ENCODE results near the gene CDT1.
"Not testable (repeated sequence)": the region's sequence is repeated elsewhere in the genome, so short reads cannot be mapped to it uniquely, and the experiment has no call there.

The CDT1 gene

GRCh38 chr16:88784074-88784855, 19.3 kb upstream of the CDT1 start:
- peak; percentile 46 for DNase-seq

- no peak for DNase-seq
Observed at GRCh38 chr16:88784856-88785105, 18.8 kb upstream of the CDT1 start.

GRCh38 chr16:88785106-88785924, 18.3 kb upstream of the CDT1 start, which contains the start of gene PIEZO1:
PIEZO1 (minus strand) TSS chr16:88785220; CDS start chr16:88784964, 256 bp downstream.
- peak; percentile 72 for DNase-seq

GRCh38 chr16:88787579-88788314, 15.8 kb upstream of the CDT1 start:
- DNase-seq = no peak

GRCh38 chr16:88788749-88789148, 14.8 kb upstream of the CDT1 start:
- not testable (repeated sequence) for DNase-seq

GRCh38 chr16:88789594-88789993, 14.0 kb upstream of the CDT1 start:
- no peak for DNase-seq

GRCh38 chr16:88790312-88791211, 13.0 kb upstream of the CDT1 start:
- DNase-seq = peak; percentile 47

- DNase-seq = no peak
Observed at GRCh38 chr16:88792078-88792550, 11.5 kb upstream of the CDT1 start.

- DNase-seq = no peak
Observed at GRCh38 chr16:88792668-88793250, 10.8 kb upstream of the CDT1 start.

- DNase-seq = no peak
Observed at GRCh38 chr16:88793251-88793954, 10.2 kb upstream of the CDT1 start.

GRCh38 chr16:88796278-88796677, 7.3 kb upstream of the CDT1 start:
- DNase-seq = no peak

GRCh38 chr16:88798073-88798472, 5.5 kb upstream of the CDT1 start:
- no peak for DNase-seq

GRCh38 chr16:88798772-88799455, 4.7 kb upstream of the CDT1 start:
- DNase-seq = no peak

- DNase-seq = no peak
Observed at GRCh38 chr16:88799569-88800276, 3.9 kb upstream of the CDT1 start.

GRCh38 chr16:88800277-88800592, 3.4 kb upstream of the CDT1 start:
- DNase-seq = no peak

GRCh38 chr16:88804173-88804551, 573 bp downstream of the CDT1 start:
- DNase-seq = no peak

GRCh38 chr16:88804552-88805339, 1.2 kb downstream of the CDT1 start:
- no peak for DNase-seq

- DNase-seq = no peak
Observed at GRCh38 chr16:88805340-88805715, 1.7 kb downstream of the CDT1 start.

GRCh38 chr16:88805887-88806393, 2.4 kb downstream of the CDT1 start:
- DNase-seq = no peak

Data from activated gamma-delta T cell (primary cell).